H9 (cell line): Measurements from ENCODE around the gene DOK6. TPM values are rescaled to one million over a fixed set of nuclear protein-coding genes. Genes with fewer than 3 reads are reported as not detected.

Experiments
- DNase-seq: peaks from one replicate; pipeline ENCODE4 v3.0.0-alpha.2; 2017
- H2AFZ ChIP-seq: one replicate; pipeline ENCODE4 v1.6.1; 2013; ENCODE audit warnings: mild to moderate bottlenecking, low read length, control low read depth, moderate library complexity
- H2AK5ac ChIP-seq: 2 replicates; pipeline ENCODE4 v1.6.1; 2013; ENCODE audit warnings: low read length, control low read depth, mixed read lengths; ENCODE audit not compliant: insufficient read length
- H2BK120ac ChIP-seq: one replicate; pipeline ENCODE4 v1.6.1; 2013; ENCODE audit warnings: low read depth, mild to moderate bottlenecking, low read length, control low read depth, inconsistent platforms; ENCODE audit not compliant: poor library complexity, severe bottlenecking
- H2BK12ac ChIP-seq: 2 replicates; pipeline ENCODE4 v1.6.1; 2013; ENCODE audit warnings: low read length, control low read depth, mixed read lengths, low read depth; ENCODE audit not compliant: insufficient read length
- H2BK15ac ChIP-seq: 2 replicates; pipeline ENCODE4 v1.6.1; 2013; ENCODE audit warnings: low read depth, low read length, control low read depth
- H2BK20ac ChIP-seq: one replicate; pipeline ENCODE4 v1.6.1; 2013; ENCODE audit warnings: low read depth, mild to moderate bottlenecking, low read length, control low read depth, inconsistent platforms; ENCODE audit not compliant: poor library complexity, severe bottlenecking
- H2BK5ac ChIP-seq: 2 replicates; pipeline ENCODE4 v1.6.1; 2013; ENCODE audit warnings: low read length, control low read depth, mixed read lengths; ENCODE audit not compliant: insufficient read length
- H3K14ac ChIP-seq: 2 replicates; pipeline ENCODE4 v1.6.1; 2013; ENCODE audit warnings: low read length, control low read depth; ENCODE audit not compliant: insufficient read depth
- H3K18ac ChIP-seq: 2 replicates; pipeline ENCODE4 v1.6.1; 2013; ENCODE audit warnings: low read depth, mild to moderate bottlenecking, mixed read lengths, low read length, control low read depth; ENCODE audit not compliant: insufficient read length
- H3K23ac ChIP-seq: 2 replicates; pipeline ENCODE4 v1.6.1; 2013; ENCODE audit warnings: low read length, control low read depth, mixed read lengths, low read depth; ENCODE audit not compliant: insufficient read length
- H3K23me2 ChIP-seq: 2 replicates; pipeline ENCODE4 v1.6.1; 2013; ENCODE audit warnings: low read depth, mild to moderate bottlenecking, mixed read lengths, low read length, control low read depth; ENCODE audit not compliant: insufficient read length, poor library complexity, severe bottlenecking
- H3K27ac ChIP-seq: 2 replicates; pipeline ENCODE4 v1.5.1; 2013; ENCODE audit warnings: low read length, control low read depth, mixed read lengths, low read depth; ENCODE audit not compliant: insufficient read length
- H3K27me3 ChIP-seq: 2 replicates; pipeline ENCODE4 v1.6.1; 2013; ENCODE audit warnings: low read length, control low read depth, inconsistent platforms; ENCODE audit not compliant: insufficient read depth
- H3K4ac ChIP-seq: 2 replicates; pipeline ENCODE4 v1.6.1; 2013; ENCODE audit warnings: low read depth, mild to moderate bottlenecking, control low read depth, inconsistent platforms, low read length, moderate library complexity
- H3K4me1 ChIP-seq: 2 replicates; pipeline ENCODE4 v1.6.1; 2013; ENCODE audit warnings: low read length, control low read depth, inconsistent platforms; ENCODE audit not compliant: insufficient read depth
- H3K4me2 ChIP-seq: 2 replicates; pipeline ENCODE4 v1.6.1; 2013; ENCODE audit warnings: low read length, control low read depth, mixed read lengths; ENCODE audit not compliant: insufficient read length, insufficient read depth
- H3K56ac ChIP-seq: 2 replicates; pipeline ENCODE4 v1.6.1; 2013; ENCODE audit warnings: low read depth, mild to moderate bottlenecking, mixed read lengths, low read length, control low read depth; ENCODE audit not compliant: insufficient read length
- H3K79me1 ChIP-seq: 2 replicates; pipeline ENCODE4 v1.6.1; 2013; ENCODE audit warnings: low read depth, mild to moderate bottlenecking, moderate library complexity, low read length, control low read depth, inconsistent platforms; ENCODE audit not compliant: insufficient read depth, poor library complexity, severe bottlenecking
- H3K79me2 ChIP-seq: 2 replicates; pipeline ENCODE4 v1.6.1; 2013; ENCODE audit warnings: low read length, control low read depth, inconsistent platforms; ENCODE audit not compliant: insufficient read depth
- H3K9ac ChIP-seq: 2 replicates; pipeline ENCODE4 v1.6.1; 2013; ENCODE audit warnings: low read length, control low read depth, mixed read lengths; ENCODE audit not compliant: insufficient read length; ENCODE audit errors: extremely low read depth
- H3K9me3 ChIP-seq: one replicate; pipeline ENCODE4 v1.6.1; 2013; ENCODE audit warnings: low read depth, low read length, inconsistent platforms; ENCODE audit not compliant: control insufficient read depth
- H3T11ph ChIP-seq: one replicate; pipeline ENCODE4 v1.6.1; 2013; ENCODE audit warnings: mild to moderate bottlenecking, low read length, control low read depth, inconsistent platforms
- H4K20me1 ChIP-seq: one replicate; pipeline ENCODE4 v1.6.1; 2013; ENCODE audit not compliant: control insufficient read depth, insufficient read length, insufficient read depth
- H4K5ac ChIP-seq: 2 replicates; pipeline ENCODE4 v1.6.1; 2013; ENCODE audit warnings: low read depth, mild to moderate bottlenecking, mixed read lengths, low read length, control low read depth; ENCODE audit not compliant: insufficient read length
- H4K8ac ChIP-seq: replicated peaks from 2 replicates; pipeline ENCODE4 v1.6.1; 2013; ENCODE audit warnings: low read length, control low read depth, mixed read lengths, low read depth; ENCODE audit not compliant: insufficient read length
- H4K91ac ChIP-seq: 2 replicates; pipeline ENCODE4 v1.6.1; 2013; ENCODE audit warnings: low read depth, mild to moderate bottlenecking, moderate library complexity, mixed read lengths, low read length, control low read depth; ENCODE audit not compliant: insufficient read length
- H3K27ac Mint-ChIP-seq, 3 experiments: 2 replicates in 2 of 3; 3 replicates in 1 of 3; pipeline ENCODE4 v1.8.0; 2020 to 2021; ENCODE audit warnings: mixed read lengths in 3 of 3, mild to moderate bottlenecking in 1 of 3, moderate library complexity in 1 of 3
- H3K27me3 Mint-ChIP-seq: 2 replicates; pipeline ENCODE4 v1.8.0; 2021; ENCODE audit warnings: low read depth, mild to moderate bottlenecking, moderate library complexity, mixed read lengths
- H3K36me3 Mint-ChIP-seq, 3 experiments: 2 replicates in 2 of 3; 3 replicates in 1 of 3; pipeline ENCODE4 v1.8.0; 2020 to 2021; ENCODE audit warnings: low read depth in 3 of 3, mixed read lengths in 3 of 3; ENCODE audit not compliant: insufficient read depth in 1 of 3
- H3K4me1 Mint-ChIP-seq, 2 experiments: 2 replicates each; pipeline ENCODE4 v1.8.0; 2020; ENCODE audit warnings: mixed read lengths in 2 of 2
- H3K4me3 Mint-ChIP-seq, 2 experiments: 2 replicates in 1 of 2; 3 replicates in 1 of 2; pipeline ENCODE4 v1.8.0; 2020 to 2021; ENCODE audit warnings: mild to moderate bottlenecking in 2 of 2, mixed read lengths in 2 of 2, moderate library complexity in 1 of 2
- H3K9me3 Mint-ChIP-seq, 2 experiments: 2 replicates in 1 of 2; 3 replicates in 1 of 2; pipeline ENCODE4 v1.8.0; 2020; ENCODE audit warnings: mild to moderate bottlenecking in 2 of 2, mixed read lengths in 2 of 2, moderate library complexity in 1 of 2
- WGBS: extraction: QIAGEN DNeasy Blood & Tissue Kit; methylation state at CpG from one replicate; pipeline ENCODE4 v1.1.7; 2013; ENCODE audit warnings: missing lambda C conversion rate, low lambda C conversion rate, mixed read lengths; ENCODE audit not compliant: insufficient read length; ENCODE audit errors: extremely low coverage; 5-methylcytosine and 5-hydroxymethylcytosine counted together
- total RNA-seq: library from RNA; stranded (reverse); gene quantifications from 2 replicates; pipeline ENCODE4 v1.2.1, GENCODE V29; 2021
- TF ChIP-seq, protein P1 (sequence below): fragments of 200-600 bp; sonication (generic); conservative IDR thresholded peaks from 3 replicates; pipeline ENCODE4 v1.8.0; 2021; ENCODE audit warnings: antibody characterized with exemption, mild to moderate bottlenecking

DOK6 gene
- total RNA-seq, 1 experiment from 2014 or later = 0.20 TPM

DNA sequence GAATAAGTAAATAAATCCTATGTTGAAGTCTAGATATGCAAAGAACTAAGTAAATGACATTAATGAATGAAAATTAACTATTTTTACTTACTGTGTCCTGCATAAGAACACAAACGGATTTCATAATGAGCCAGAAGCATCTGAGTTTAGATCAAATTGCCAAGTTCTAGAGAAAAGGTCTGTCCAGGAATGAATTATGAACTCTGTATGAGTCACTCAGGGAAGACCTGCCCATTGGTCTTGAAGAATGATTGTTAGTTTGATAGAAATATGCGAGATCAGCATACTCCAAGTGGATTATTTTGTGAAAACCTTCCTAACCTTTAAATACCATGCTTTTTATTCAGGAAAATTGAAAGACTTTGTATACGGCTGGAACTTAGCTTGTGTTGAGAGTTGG is 189.5 kb downstream of the DOK6 start:
- H2BK15ac ChIP-seq = no peak overlapping the region
- H4K91ac ChIP-seq = no peak overlapping the region
- no peak overlapping the region for H2BK12ac ChIP-seq
- H2AFZ ChIP-seq = no peak overlapping the region
- no peak overlapping the region for H3K18ac ChIP-seq
- H4K5ac ChIP-seq = no peak overlapping the region
- H3K23me2 ChIP-seq = no peaks in the 10 kb centered on the region
- H3K4me1 Mint-ChIP-seq = no peaks in the 10 kb centered on the region
- no peak overlapping the region for H3K4ac ChIP-seq
- no peaks in the 10 kb centered on the region for H3K4me1 ChIP-seq
- H3K9me3 ChIP-seq = no peaks in the 10 kb centered on the region
- no peaks in the 10 kb centered on the region for H3K27me3 Mint-ChIP-seq
- no CpG with 5 or more reads among the region's 3 CpGs for WGBS
- no peak overlapping the region for H3K27ac Mint-ChIP-seq
- no peak overlapping the region for H3K23ac ChIP-seq
- H3K56ac ChIP-seq = no peak overlapping the region
- no peak overlapping the region for H2AK5ac ChIP-seq
- no peak overlapping the region for H2BK5ac ChIP-seq
- no peak overlapping the region for H3K9ac ChIP-seq
- no peaks in the 10 kb centered on the region; a peak in 4 of 5 replicates for H3K9me3 Mint-ChIP-seq
- TF ChIP-seq, protein P1, sequence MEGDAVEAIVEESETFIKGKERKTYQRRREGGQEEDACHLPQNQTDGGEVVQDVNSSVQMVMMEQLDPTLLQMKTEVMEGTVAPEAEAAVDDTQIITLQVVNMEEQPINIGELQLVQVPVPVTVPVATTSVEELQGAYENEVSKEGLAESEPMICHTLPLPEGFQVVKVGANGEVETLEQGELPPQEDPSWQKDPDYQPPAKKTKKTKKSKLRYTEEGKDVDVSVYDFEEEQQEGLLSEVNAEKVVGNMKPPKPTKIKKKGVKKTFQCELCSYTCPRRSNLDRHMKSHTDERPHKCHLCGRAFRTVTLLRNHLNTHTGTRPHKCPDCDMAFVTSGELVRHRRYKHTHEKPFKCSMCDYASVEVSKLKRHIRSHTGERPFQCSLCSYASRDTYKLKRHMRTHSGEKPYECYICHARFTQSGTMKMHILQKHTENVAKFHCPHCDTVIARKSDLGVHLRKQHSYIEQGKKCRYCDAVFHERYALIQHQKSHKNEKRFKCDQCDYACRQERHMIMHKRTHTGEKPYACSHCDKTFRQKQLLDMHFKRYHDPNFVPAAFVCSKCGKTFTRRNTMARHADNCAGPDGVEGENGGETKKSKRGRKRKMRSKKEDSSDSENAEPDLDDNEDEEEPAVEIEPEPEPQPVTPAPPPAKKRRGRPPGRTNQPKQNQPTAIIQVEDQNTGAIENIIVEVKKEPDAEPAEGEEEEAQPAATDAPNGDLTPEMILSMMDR = no peak
- H3K36me3 Mint-ChIP-seq = peaks cover 0 to 2% (median 0%) of the 10 kb centered on the region in 3 experiments; a peak in 1 of 7 replicates
- H2BK20ac ChIP-seq = no peak overlapping the region
- no peaks in the 10 kb centered on the region for H3K27me3 ChIP-seq
- H4K8ac ChIP-seq = no peak overlapping the region
- H3K4me3 Mint-ChIP-seq = no peak overlapping the region
- H4K20me1 ChIP-seq = no peaks in the 10 kb centered on the region
- no peak for DNase-seq
- H3K14ac ChIP-seq = no peak overlapping the region
- H3K4me2 ChIP-seq = no peak overlapping the region
- H3K79me1 ChIP-seq = no peaks in the 10 kb centered on the region
- no peak overlapping the region for H3K27ac ChIP-seq
- H3K79me2 ChIP-seq = no peaks in the 10 kb centered on the region
- no peak overlapping the region for H2BK120ac ChIP-seq
- H3T11ph ChIP-seq = no peak overlapping the region
